Erythroblast (primary cell): ENCODE measurements around the gene USP50.

Experiments
- GATA1 ChIP-seq: IDR thresholded peaks from 2 replicates; pipeline ENCODE4 v1.6.1; 2011; ENCODE audit warnings: low read depth, mild to moderate bottlenecking, control low read depth, low read length, moderate library complexity
- POLR2A ChIP-seq: IDR thresholded peaks from 2 replicates; pipeline ENCODE4 v1.6.1; 2011; ENCODE audit warnings: mild to moderate bottlenecking, low read length

DNA sequence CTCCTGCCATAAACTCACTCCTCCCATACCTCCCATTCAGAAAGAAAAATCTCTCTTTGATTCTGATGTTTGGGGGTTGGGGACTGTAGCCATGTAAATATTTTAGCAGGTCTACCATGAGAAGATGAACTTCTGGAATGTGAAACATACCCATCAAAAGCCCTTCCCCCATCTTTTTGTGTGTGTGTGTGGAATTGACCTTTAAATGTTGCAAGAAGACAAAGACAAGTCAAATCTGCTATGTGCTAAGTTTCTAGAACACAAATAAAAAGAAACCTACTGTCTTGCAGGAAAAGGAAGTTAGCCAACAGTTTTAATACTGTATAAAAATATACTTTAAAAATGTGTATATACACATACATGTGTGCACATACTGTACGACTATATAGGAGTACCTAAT is 29.7 kb upstream of the USP50 start:
- TF ChIP-seq POLR2A (no peak), GATA1 (no peak)
